RCC 7860 (cell line): ENCODE measurements around the gene SLC35F6.
"Not testable (repeated sequence)": the region's sequence is repeated elsewhere in the genome, so short reads cannot be mapped to it uniquely, and the experiment has no call there.

Experiments used
- DNase-seq: peaks from one replicate; pipeline ENCODE4 v3.0.0-alpha.2; 2015; ENCODE audit warnings: low spot score
- FAIRE-seq: peaks from 2 replicates; lab custom pipeline; 2012; peaks lifted over from hg19 to GRCh38; lab: Jason Lieb, UNC

Gene SLC35F6

DNA sequence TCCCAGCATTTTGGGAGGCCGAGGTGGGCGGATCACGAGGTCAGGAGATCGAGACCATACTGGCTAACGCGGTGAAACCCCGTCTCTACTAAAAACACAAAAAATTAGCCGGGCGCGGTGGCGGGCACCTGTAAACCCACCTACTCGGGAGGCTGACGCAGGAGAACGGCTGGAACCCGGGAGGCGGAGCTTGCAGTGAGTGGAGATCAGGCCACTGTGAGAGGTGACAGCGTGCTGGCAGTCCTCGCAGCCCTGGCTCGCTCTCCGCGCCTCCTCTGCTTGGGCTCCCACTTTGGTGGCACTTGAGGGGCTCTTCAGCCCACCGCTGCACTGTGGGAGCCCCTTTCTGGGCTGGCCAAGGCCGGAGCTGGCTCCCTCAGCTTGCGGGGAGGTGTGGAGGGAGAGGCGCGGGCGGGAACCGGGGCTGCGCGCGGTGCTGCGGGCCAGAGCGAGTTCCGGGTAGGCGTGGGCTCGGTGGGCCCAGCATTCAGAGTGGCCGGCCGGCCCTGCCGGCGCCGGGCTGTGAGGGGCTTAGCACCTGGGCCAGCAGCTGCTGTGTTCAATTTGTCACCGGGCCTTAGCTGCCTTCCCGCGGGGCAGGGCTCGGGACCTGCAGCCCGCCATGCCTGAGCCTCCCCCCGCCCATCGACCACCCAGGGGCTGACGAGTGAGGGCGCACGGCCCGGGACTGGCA is 50.1 kb downstream of the SLC35F6 start:
- not testable (repeated sequence) for DNase-seq

DNA sequence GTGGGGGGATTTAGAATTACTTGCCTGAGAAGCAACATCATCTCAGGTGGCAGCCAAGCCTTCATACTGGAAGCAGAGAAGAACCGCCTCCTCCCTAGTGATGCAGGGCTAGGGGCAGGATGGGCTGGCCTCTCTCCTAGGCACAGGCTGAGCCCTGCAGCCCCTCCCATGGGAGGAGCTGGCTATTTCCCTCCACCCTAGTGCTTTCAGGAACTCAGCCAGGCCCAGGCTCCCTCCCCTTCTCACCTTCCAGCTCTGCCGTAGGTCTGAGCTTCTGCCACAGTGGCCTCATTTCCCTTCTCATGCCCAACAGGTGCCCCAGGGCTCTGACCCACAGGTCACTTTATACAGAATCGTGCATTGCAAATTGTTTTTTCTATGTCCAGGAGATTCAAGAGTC is 52.8 kb downstream of the SLC35F6 start:
- FAIRE-seq (no peak), DNase-seq (no peak)

More for the DNA sequence above, 50.1 kb downstream of the SLC35F6 start:
- FAIRE-seq, result not testable (repeated sequence)

DNA sequence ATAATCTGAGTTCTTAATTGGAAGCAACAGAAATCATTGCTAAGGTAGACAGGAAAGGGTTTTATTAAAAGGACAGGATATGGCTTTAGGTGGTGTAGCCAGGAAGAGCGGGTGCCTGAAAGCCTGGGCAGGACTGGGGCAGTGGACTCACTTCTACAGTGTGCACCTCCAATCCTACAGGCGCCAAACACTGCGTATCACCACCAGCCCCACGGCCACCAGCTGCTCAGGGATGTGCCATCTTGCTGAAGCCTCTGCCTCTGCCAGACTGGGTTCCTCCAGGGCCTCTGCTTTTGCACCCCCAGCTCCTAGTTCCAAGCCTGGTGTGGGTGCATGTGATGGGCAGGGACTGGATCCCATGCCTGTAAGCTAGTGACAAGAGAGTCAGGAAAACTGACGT is 54.2 kb downstream of the SLC35F6 start:
- DNase-seq (no peak), FAIRE-seq (no peak)

DNA sequence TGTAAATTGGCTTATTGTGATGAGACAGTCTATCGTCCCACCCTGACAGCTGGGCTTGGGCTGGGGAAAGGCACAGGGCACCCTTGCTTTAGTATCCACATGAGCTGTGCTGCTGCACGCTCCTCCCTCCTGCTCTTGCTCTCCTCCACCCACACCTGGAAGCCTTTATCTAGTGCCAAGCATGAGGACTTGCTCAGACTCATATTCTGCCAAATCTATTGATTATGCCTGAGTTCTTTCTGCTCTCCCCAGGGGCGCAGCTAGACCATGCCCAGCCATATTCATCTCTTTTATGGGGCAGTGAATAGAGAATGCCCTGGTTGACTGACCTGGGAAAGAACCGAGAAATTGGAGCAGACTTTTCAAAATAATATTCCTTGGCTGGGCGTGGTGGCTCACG is 54.9 kb downstream of the SLC35F6 start:
- FAIRE-seq (no peak), DNase-seq (no peak)

DNA sequence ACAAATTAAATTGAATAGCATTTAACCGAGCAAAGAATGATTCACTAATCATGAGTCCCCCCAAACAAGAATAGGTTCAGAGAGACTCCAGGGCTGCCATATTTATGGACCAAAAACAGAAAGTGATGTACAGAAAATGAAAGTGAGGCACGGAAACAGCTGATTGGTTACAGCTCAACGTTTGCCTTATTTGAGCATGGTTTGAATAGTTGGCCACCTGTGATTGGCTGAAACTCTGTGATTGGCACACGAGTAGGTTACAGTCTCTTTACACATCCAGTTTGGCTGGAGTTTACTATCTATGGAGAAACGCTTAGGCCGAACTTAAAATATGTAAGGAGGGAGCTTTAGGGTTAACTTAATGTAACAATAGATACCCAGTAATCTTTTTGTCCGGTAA is 56.8 kb downstream of the SLC35F6 start:
- FAIRE-seq (no peak), DNase-seq (no peak)

DNA sequence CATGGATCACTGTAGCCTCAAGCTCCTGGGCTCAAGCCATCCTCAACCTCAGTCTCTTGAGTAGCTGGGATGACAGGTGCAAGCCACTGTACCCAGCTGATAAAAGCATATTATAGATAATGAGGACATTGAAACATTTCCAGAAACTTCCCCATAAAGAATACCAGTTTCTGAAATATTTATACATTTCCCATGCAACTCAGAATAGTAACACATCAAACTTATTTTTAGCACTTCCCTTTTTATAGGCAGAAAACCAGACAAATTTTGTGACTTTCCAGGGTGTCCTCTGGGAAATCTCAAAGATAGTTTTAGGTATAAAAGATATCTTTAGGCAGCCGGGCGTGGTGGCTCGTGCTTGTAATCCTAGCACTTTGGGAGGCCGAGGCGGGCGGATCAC is 58.8 kb downstream of the SLC35F6 start:
- no peak for FAIRE-seq

More for the DNA sequence above, 58.8 kb downstream of the SLC35F6 start:
- no peak for DNase-seq
